Measurements from ENCODE around the gene ADPRHL1.

DNA sequence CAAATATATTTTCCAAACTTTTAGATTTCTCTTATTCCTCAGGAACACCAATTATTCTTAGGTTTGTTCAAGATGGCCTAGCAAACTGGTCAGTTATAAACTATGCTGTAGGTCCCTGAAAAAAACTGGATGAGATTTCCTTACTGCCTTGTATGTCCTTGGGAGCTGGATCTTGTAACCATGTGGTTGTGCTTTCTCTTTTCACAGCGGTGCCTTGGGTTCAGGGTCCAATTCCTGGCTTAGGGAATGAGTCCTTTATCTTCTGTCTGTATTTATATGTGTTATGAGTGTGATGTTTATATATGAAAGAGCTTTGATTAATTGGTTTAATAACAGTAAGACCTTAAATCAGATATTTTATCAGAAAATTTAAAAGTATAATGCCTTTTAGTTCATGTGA is 65.9 kb downstream of the ADPRHL1 start:
- TF ChIP-seq, protein P1, sequence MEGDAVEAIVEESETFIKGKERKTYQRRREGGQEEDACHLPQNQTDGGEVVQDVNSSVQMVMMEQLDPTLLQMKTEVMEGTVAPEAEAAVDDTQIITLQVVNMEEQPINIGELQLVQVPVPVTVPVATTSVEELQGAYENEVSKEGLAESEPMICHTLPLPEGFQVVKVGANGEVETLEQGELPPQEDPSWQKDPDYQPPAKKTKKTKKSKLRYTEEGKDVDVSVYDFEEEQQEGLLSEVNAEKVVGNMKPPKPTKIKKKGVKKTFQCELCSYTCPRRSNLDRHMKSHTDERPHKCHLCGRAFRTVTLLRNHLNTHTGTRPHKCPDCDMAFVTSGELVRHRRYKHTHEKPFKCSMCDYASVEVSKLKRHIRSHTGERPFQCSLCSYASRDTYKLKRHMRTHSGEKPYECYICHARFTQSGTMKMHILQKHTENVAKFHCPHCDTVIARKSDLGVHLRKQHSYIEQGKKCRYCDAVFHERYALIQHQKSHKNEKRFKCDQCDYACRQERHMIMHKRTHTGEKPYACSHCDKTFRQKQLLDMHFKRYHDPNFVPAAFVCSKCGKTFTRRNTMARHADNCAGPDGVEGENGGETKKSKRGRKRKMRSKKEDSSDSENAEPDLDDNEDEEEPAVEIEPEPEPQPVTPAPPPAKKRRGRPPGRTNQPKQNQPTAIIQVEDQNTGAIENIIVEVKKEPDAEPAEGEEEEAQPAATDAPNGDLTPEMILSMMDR (conservative IDR thresholded peaks at IDR 0.05): no peak
- TF ChIP-seq EZH2 (IDR thresholded peaks at IDR 0.05; ENCODE audit: low read depth): no peak
